Stimulated activated CD4-positive, alpha-beta T cell treated with anti-CD3 and anti-CD28 coated beads, Interleukin-2, amount 100 ng/mL, for 24 hours (primary cell): Measurements from ENCODE around the gene MBD3L3.
"Not testable (repeated sequence)": the region's sequence is repeated elsewhere in the genome, so short reads cannot be mapped to it uniquely, and the experiment has no call there.

Experiments
- DNase-seq, 2 donors: peaks; one replicate each; pipeline ENCODE4 v3.0.0-alpha.2; 2020

MBD3L3 gene

DNA sequence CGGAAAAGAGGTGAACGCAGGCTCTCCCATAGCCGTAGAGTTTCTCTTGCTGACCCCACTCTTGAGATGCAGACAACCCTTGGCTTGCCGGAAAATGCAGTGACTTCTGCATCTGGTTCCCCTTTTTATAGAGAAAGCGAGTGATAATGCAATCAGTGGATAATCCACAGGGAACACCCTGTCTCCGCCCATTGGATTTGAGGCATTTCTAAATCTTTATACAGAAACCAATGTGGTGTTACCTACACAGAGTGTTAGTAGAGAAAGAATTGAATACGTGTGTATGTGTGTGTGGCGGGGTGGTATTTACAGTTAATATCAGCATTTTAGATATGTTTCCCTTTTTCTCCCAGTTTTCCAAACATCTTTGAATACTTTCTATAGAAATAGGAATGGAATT lies at the start of gene MBD3L3:
TSS of gene MBD3L3 (minus strand) at position 101 of the 400 bp plus-strand sequence. CDS start at position 30, 71 bp downstream.
- not testable (repeated sequence) for DNase-seq

DNA sequence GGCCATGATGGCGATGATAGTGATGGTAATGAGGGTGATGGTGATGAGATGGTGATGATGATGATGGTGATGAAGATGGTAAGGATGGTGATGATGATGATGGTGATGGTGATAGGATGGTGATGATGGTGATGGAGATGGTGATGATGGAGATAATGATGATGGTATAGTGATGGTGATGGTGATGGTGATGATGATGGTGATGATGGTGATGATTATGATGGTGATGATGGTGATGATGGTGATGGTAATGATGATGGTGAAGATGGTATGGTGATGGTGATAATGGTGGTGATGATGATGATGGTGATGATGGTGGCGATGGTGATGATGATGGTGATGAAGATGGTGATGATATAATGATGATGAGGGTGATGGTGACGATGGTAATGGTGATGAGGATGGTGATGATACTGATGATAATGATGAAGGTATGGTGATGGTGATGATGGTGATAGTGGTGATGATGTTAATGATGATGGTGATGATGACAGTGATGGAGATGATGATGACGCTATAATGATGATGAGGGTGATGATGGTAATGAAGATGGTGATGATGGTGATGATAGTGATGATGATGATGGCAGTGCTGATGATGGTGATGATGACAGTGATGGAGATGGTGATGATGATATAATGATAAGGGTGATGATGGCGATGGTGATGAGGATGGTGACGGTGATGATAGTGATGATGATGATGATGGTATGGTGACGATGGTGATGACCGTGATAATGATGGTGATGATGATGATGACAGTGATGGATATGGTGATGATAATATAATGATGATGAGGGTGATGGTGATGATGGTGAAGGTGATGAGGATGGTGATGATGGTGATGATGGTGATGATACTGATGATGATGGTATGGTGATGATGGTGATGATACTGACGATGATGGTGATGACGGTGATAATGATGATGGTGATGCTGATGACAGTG lies 48.5 kb upstream of the MBD3L3 start:
- DNase-seq, result no peak

DNA sequence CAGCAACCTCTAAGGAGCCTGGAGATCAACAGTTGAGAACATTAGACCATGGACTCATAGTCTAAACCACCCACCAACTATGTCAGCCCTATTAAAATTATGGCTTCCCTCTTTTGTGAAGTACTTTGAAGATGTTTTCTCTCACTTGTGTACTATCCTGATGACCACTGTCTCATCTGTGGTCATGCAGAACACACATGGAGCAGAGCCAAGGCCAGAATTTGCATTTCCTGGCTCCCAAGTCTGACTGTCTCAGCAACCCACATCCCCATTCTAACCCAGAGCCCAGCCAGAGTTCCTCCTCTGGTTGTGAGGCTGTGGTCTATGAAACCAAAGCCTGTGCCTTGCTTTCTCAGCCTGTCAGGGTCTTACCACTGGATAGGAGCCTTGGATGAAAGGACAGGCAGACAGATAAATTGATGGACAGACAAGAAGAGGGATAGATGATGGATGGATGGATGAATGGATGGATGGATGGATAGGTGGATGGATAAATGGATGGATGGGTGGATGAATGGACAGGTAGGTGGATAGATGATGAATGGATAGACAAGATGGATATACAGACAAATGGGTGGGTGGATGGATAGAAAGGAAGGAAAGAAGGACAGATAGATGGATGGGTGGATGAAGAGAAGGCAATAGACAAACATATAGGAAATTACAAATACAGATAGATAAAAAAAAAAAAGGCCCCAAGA lies 46.4 kb upstream of the MBD3L3 start:
- no peak for DNase-seq

DNA sequence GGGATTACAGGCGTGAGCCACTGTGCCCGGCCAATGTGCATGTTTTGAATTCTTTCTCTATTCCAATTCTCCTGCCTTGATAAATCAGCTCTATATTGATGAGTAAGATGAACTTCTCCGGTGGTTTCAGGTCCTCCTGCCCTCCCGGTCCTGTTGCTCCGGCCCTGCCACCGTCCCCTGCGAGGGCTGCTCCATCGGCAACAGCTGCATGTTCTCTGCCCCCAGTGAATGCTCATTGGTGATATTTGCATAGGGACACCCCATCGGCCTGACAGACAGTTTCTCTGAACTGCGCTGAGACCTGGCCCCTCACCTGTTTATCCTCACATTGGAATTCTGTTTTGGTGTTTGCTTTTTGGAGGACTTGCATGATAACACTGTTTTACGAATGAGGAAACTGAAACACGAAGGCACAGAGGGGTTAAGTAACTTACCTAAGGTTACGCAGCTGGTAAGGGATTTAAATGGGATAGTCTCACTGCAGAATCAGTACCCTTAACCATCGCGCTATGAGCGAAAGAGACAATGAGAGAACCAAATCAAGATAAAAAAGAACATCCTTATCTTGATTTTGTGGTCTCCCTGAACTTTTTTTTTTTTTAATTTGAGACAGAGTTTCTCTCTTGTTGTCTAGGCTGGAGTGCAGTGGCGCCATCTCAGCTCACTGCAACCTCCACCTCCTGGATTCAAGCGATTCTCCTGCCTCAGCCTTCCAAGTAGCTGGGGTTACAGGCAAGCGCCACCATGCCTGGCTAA lies 43.2 kb upstream of the MBD3L3 start:
- DNase-seq, result no peak

DNA sequence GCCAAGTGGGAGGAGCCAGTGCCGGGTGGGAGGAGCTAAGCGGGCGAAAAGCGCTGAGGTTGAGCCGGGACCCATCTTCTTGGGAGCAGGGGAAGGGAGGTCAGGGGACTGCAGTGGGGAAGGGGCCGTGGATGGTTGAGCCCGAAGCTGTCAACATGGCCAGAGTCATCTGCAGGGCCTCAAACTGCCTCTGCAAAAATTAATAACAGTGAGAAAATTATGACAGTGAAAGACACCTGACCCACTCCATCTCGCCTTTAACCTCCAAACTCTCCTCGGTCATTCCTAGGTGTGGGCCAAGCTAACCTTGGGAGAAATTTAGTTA lies 41.1 kb upstream of the MBD3L3 start:
- peak in 1 of 2 donors; percentile 90 for DNase-seq

DNA sequence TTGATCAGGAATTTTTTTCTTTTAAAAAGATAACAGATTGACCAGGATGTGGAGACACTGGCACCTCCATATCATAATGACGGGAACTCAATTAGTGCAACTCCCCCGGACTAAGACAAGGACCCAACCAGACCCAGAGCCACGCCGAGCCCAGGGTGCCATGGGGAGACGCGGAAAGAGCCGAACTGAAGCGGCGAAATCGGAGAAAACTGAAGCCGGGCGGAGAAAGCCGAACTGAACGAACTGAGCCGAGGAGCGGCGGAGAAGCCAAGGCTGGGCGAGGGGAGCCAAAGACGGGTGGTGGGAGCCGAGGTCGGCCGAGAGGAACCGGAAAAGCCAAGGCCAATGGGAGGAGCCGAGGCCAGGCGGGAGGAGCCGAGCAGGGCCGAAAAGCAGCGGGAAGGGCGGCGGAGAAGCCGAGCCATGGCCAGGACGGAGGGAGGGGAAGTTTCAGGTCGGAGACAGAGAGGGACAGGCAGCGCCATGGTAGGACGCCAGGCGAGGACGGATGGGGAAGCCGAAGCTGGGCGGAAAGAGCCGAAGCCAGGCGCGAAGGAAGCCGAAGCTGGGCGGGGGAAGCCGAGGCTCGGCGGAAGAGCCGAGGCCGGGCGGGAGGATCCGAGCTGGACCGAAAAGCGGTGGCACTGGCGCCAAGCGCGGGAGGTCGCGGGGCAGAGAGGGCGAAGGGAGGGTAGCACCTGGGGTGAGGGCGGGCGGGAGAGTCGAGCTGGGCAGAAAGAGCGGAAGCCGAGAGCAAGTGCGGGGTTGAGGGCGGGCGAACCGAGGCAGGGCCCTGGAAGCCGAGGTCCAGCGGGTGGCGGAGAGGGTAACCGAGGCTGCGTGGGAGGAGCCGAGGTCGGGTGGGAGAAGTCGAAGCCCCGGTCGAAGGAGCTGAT lies 40.5 kb upstream of the MBD3L3 start:
- peak; percentile 89 to 91 for DNase-seq

DNA sequence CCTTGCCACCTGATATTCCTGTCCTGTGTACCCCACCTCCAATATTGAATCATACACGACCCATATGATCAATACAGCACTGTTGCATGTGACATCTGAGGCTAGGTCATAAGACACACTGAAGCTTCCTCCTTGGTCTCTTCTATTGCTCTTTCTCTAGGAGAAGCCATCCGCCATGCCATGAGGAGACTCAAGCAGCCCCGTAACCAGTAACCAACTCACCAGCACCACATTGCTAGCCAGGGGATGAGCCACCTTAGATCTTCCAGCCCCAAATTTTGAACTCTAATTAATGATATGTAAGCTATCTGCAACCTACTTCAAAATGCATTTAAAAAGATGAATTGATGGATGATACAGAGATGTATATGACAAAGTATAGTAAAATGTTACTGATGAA lies 39.6 kb upstream of the MBD3L3 start:
- no peak for DNase-seq

DNA sequence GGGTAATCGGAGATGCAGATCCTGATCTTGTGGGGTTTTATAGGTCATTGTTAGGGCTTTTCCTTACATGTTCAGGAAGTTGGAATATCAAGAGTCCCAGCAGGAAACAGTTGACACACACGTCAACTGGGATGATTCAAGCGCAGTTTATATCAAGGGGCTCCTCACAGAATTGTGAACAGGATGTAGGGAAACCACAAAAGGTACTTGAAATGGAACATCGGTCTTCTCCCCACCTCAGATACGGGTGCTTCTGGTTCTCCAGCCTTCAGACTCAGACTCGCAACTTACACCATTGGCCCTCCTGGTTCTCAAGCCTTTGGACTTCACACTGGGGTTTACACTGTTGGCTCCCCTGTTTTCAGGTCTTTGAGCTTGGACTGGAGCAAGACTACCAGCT lies 30.5 kb upstream of the MBD3L3 start:
- no peak for DNase-seq

DNA sequence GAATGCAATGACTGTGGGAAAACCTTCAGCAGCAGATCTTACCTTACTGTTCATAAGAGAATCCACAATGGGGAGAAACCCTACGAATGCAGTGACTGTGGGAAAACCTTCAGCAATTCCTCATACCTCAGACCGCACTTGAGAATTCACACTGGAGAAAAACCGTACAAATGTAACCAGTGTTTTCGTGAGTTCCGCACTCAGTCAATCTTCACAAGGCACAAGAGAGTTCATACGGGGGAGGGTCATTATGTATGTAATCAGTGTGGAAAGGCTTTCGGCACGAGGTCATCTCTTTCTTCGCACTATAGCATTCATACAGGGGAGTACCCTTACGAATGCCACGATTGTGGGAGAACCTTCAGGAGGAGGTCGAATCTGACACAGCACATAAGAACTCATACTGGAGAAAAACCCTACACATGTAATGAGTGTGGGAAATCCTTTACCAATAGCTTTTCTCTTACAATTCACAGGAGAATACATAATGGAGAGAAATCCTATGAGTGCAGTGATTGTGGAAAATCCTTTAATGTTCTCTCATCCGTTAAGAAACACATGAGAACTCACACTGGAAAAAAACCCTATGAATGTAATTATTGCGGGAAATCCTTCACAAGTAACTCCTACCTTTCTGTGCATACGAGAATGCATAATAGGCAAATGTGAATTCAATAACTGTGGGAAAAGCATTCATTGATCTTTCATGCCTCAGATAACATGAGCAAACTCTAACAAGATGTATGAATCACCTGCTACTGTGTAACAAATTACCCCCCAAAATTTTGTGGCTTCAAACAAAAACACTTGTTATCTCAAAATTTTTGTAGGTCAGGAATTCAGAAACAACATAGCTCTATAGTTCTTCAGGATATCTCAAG lies 24.8 kb upstream of the MBD3L3 start:
- DNase-seq, result no peak

DNA sequence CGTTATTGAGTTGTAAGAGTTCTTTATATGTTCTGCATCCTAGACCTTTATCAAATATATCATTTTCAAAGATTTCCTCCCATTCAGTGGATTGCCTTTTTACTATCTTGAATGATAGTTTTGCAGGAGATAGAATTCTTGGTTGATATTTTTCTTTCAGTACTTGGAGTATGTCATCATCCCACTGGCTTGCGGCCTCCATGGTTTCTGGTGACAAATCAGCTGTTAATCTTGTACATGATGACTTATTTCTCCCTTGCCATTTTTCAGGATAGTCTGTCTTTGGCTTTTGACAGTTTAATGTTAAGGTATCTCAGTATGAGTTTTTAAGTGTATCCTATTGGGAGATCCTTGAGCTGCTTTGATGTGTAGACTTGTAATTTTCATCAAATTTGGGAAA lies 19.5 kb upstream of the MBD3L3 start:
- DNase-seq, result no peak

DNA sequence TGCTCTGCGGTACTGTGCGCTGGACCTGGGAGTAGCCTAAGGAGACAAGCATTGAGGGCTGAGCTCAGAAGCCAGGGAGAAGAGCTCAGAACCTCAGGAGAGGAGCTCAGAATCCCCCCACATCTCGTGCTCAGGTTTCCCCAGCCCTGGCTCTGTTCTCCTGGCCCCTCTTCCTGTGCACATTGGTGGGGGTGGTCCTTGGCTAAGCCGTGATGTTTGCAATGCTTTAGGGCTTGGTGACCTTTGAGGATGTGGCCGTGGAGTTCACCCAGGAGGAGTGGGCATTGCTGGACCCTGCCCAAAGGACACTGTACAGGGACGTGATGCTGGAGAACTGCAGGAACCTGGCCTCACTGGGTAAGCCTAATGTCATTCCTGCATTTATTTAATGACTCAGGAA lies 17.7 kb upstream of the MBD3L3 start:
- no peak for DNase-seq

DNA sequence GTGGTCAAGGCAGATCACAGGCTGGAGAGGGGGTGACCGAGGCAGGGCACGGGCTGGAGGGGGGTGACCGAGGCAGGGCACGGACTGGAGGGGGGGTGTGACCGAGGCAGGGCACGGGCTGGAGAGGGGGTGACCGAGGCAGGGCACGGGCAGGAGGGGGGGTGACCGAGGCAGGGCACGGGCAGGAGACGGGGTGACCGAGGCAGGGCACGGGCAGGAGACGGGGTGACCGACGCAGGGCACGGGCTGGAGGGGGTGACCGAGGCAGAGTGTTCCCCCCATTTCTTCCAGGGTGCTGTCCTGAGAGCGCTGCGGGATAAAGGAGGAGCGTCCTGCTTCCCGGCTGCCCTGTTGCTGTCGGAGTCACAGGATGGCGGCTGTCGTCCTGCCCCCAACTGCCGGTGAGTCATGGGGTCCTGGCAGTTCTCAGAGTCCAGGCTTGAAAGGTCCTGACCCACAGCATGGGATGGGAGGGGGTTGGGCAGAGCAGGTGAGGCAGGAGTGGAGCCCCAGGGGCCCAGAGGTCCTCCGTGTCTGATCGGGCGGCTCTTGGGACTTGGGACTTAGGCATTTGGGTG lies 16.3 kb upstream of the MBD3L3 start:
- no peak for DNase-seq

DNA sequence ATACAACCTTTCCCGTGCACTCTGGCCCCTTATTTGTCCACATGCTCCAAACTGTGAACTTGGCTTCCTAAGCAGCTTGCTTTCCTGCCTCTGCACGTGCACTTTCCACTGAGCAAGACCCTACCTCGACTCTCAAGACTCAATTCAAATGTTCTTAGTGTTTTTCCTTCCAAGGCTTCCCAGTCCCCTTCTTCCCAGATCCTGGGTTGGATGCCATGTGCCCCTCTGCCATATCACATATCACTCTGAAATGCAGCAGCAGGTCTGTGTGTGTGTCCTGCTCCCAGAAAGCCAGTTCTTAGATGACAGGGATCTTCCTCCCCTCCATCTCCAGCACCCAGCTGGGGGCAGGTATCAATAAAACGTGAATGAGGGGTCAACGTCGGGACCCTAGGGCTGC lies 14.1 kb upstream of the MBD3L3 start:
- no peak for DNase-seq

DNA sequence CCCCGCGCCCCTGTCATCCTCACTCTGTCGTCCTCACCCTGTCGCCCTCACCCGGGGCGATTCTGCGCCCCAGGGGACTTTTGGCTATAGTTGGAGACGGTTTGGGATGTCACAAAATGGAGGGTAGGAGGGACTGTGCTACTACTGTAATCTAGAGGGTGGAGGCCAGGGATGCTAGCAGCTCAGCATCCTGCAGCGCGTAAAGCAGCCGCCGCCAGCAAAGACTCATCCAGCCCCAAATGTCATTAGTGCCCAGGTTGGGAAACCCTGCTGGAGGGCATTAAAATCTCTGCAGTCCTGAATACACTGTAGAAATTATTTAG lies 11.4 kb upstream of the MBD3L3 start:
- no peak for DNase-seq

DNA sequence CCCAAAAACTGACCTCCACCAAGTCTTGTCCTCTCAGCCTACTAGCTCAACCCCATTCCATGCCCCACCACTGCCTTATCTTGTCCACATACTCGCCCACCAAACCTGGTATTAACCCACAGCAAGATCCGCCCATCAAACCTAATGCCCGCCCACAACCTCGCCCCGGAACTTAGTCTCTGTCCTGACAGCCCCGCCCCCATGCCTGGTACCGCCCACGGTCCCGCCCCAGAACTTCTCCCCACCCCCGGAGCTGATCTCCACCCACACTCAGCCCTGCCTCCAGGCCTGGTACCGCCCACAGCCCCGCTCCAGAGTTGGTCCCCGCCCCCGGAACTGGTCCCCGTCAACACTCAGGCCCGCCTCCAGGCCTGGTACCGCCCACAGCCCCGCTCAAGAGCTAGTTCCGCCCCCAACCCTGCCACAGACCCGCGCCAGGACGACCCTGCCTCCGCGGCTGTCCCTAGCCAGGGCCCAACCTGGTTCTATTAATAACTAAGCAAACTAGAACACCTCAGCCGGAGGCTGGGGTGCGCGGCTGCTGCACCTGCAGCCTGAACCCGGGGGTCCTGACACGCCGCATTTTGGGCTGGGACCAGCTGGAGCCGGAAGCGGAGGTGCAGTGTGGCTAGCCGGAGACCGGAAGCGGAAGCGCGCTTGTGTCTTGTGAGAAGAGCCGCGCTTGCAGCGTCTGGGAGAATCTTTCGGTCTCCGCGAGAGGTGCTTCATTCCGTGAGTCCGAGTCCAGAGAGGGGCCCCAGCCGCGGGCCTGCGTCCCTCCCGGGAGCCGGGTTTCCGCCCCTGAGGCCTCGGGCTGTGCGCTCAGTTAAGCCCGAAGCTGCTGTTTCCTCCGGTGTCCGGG lies 10.8 kb upstream of the MBD3L3 start, which contains the start of gene ZNF557:
TSS of gene ZNF557 (plus strand) at position 662 of the 862 bp plus-strand sequence. CDS start 5,372 bp downstream, outside the sequence.
- DNase-seq, result peak; percentile 98 to 99

DNA sequence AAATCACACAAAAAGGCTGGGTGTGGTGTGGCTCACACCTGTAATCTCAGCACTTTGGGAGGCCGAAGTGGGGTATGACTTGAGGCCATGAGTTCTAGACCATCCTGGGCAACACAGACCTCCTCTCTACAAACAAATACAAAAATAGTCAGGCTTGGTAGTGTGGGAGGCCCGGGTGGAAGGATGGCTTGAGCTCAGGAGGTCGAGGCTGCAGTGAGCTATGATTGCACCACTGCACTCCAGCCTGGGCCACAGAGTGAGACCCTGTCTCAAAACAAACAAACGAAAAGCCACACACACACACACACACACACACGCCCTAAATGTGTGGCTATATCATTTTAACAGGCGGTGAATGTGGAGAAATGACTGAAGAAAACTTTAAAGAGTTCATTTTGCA lies 10.1 kb upstream of the MBD3L3 start:
- no peak for DNase-seq

DNA sequence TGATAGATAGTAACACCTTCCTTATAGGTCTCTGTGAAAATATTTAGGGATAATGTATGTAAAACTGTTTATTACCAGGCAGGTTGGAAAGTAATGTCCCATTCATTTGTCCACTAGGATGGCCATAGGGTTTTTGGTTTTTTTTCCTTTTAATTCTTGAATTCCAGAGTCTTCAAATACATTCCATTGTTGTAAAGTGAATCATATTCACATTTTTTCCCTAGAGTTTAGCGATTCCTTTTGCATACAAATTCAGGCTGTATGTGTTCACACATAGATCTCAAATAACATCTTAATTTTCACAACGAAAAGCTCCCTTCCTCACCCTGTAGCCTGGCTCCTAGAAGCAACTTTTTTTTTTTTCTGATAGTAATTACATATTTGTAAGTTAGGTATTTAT lies 9.2 kb upstream of the MBD3L3 start:
- DNase-seq, result no peak

DNA sequence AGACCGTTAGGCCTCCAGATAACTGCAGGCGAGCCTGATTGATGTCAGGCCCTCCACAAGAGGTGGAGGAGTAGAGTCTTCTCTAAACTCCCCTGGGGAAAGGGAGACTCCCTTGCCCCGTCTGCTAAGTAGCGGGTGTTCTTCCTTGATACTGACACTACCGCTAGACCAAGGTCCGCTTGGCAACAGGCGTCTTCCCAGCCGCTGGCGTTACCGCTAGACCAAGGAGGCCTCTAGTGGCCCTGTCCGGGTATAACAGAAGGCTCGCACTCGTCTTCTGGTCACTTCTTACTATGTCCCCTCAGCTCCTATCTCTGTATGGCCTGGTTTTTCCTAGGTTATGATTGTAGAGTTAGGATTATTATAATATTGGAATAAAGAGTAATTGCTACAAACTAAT lies 8.6 kb upstream of the MBD3L3 start:
- DNase-seq, result peak in 1 of 2 donors; percentile 15

DNA sequence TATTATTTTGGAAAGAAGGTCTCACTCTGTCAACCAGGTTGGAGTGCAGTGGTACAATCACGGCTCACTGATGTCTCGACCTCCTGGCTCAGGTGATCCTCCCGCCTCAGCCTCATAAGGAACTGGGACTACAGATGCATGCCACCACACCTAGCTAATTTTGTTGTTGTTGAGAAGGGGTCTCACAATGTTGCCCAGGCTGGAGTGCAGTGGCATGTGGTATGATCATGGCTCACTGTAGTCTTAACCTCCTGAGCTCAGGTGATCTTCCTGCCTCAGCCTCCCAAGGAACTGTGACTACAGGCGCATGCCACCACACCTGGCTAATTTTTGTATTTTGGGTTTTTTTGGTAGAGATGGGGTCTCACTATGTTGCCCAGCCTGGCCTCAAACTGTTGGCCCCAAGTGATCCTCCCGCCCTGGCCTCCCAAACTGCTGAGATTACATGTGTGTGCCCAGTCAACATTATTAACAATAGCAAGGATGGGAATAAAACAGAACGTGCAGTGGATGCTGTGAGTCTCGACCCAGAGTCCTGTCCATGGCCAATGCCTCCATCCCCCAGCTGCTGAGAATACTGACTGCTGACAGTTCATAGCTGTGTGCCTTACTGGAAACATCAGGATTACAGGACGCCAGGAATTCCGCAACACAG lies 5.4 kb upstream of the MBD3L3 start:
- DNase-seq, result no peak
